Keratinocyte (primary cell): ENCODE data around the gene DBP.

Source experiments
- EZH2 ChIP-seq: IDR thresholded peaks from one replicate; pipeline ENCODE4 v1.6.1; 2012; ENCODE audit warnings: inconsistent platforms, mild to moderate bottlenecking, low read length, moderate library complexity
- TF ChIP-seq, protein P1 (sequence below), 3 experiments: IDR thresholded peaks in 1 of 3; conservative IDR thresholded peaks in 1 of 3; optimal IDR thresholded peaks in 1 of 3; 2 replicates in 2 of 3; 3 replicates in 1 of 3; pipeline versions ENCODE3 to v1.5.1; 2011; ENCODE audit warnings: low read length in 3 of 3, mild to moderate bottlenecking in 3 of 3, moderate library complexity in 2 of 3, control low read depth in 1 of 3, inconsistent platforms in 1 of 3; ENCODE audit not compliant: insufficient read depth in 2 of 3; ENCODE audit errors: extremely low read depth in 1 of 3

- TF ChIP-seq, protein P1, sequence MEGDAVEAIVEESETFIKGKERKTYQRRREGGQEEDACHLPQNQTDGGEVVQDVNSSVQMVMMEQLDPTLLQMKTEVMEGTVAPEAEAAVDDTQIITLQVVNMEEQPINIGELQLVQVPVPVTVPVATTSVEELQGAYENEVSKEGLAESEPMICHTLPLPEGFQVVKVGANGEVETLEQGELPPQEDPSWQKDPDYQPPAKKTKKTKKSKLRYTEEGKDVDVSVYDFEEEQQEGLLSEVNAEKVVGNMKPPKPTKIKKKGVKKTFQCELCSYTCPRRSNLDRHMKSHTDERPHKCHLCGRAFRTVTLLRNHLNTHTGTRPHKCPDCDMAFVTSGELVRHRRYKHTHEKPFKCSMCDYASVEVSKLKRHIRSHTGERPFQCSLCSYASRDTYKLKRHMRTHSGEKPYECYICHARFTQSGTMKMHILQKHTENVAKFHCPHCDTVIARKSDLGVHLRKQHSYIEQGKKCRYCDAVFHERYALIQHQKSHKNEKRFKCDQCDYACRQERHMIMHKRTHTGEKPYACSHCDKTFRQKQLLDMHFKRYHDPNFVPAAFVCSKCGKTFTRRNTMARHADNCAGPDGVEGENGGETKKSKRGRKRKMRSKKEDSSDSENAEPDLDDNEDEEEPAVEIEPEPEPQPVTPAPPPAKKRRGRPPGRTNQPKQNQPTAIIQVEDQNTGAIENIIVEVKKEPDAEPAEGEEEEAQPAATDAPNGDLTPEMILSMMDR (optimal IDR thresholded peaks at IDR 0.05 in 1 of 3, IDR thresholded peaks at IDR 0.05 in 1 of 3, conservative IDR thresholded peaks at IDR 0.05 in 1 of 3; ENCODE audit: extremely low read depth in 1 of 3, insufficient read depth in 2 of 3, low read length in 3 of 3): no peak
- TF ChIP-seq EZH2: no peak
Measured at GRCh38 chr19:48671446-48671995, 34.3 kb upstream of the DBP start.
